Right lobe of liver (tissue), 4 donors: ENCODE data around the gene TRIP12.

ENCODE experiments used
- POLR2A ChIP-seq: fragments of 450-650 bp; IDR thresholded peaks from one replicate; pipeline ENCODE4 v1.6.1; 2017; ENCODE audit warnings: antibody characterized with exemption, mild to moderate bottlenecking
- TF ChIP-seq, protein P1 (sequence below), 4 donors: fragments of 200-600 bp in 3 of 4; fragments of 450-650 bp in 1 of 4; IDR thresholded peaks; one replicate each; pipeline versions ENCODE4 v1.5.1 to v1.8.0; 2016 to 2022; ENCODE audit warnings: antibody characterized with exemption in 4 of 4, mild to moderate bottlenecking in 2 of 4
- donor health status: DM: no; HTN: no; CAD: no.
- donor health status: DM: no; HTN: no; CAD: no.
- donor health status: DM: no; HTN: yes; CAD: no.

DNA sequence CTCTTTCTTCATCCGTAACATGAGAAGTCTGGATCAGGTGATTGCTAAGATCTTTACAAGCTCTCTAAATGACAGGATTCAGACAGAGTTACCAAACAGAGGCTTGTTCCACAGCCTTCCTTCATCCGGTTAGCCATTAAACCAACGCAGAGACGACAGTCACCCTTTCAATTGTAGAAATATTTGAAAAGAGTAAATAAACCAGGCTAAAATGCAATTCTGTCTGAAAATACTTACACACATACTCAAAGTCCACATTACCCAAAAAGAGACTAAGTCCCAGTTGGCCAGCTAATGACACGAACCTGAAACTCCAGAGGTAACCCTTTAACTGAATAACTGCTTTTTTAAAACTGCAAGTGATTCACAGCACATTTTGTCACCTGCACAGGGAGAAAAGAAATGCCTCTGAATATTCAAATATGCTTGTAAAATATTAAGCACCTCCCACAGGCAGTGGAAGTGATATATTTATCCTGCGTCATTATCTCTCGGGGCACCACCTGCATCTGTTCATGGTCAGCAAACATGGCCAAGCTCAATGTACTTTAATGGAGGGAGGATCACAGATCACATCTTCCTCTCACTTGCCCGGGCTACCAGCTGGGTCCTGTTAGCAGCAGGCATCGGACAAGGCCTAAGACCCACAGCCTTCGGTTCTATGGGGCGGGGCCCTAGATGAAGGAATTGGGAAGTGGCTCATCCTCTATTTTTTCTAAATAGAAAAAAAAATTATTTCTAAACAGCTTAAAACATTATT, 168.7 kb downstream of the TRIP12 start:
- TF ChIP-seq POLR2A: no peak
- TF ChIP-seq, protein P1, sequence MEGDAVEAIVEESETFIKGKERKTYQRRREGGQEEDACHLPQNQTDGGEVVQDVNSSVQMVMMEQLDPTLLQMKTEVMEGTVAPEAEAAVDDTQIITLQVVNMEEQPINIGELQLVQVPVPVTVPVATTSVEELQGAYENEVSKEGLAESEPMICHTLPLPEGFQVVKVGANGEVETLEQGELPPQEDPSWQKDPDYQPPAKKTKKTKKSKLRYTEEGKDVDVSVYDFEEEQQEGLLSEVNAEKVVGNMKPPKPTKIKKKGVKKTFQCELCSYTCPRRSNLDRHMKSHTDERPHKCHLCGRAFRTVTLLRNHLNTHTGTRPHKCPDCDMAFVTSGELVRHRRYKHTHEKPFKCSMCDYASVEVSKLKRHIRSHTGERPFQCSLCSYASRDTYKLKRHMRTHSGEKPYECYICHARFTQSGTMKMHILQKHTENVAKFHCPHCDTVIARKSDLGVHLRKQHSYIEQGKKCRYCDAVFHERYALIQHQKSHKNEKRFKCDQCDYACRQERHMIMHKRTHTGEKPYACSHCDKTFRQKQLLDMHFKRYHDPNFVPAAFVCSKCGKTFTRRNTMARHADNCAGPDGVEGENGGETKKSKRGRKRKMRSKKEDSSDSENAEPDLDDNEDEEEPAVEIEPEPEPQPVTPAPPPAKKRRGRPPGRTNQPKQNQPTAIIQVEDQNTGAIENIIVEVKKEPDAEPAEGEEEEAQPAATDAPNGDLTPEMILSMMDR (IDR thresholded peaks at IDR 0.05): no peak
